ENCODE measurements around the gene CCDC78. TPM values are rescaled to one million over a fixed set of nuclear protein-coding genes. Genes with fewer than 3 reads are reported as not detected.
A peak's percentile ranks its signal among the peaks of the same experiment; 100 is the strongest.

The CCDC78 gene
- total and polyA plus RNA-seq, 2 of the 13 experiments (the other 11 are each of a cell fraction or from before 2014, with no cell fraction given), result 0.53 to 1.5 TPM

GRCh38 chr16:720990-721764 is 5.1 kb downstream of the CCDC78 start, which contains the start of gene ANTKMT:
TSS of gene ANTKMT (plus strand) at chr16:721146. CDS start at chr16:721275, 129 bp downstream.
- ATAC-seq, result peak; percentile 70
- FAIRE-seq, result no peak
- Histone ChIP-seq H3K27ac (ENCODE audit: extremely low read length, insufficient read depth, low read length) (peak within 1 kb of the TSS; percentile 88), H3K27me3 (ENCODE audit: control insufficient read depth in 1 of 2, insufficient read depth in 2 of 2, low read length in 2 of 2) (no peaks in the 10 kb centered on the region), H3K4me1 (ENCODE audit: insufficient read depth, low read length) (peaks cover 33% of the 10 kb centered on the region), H3K4me3 (replicated peaks in 1 of 3; ENCODE audit: insufficient read depth in 1 of 3, low read depth in 2 of 3, low read length in 3 of 3) (peak within 1 kb of the TSS; percentile 77 to 95 (median 85)), H3K4me2 (ENCODE audit: low read depth, low read length) (peak within 1 kb of the TSS; percentile 100), H3K36me3 (replicated peaks in 1 of 2; ENCODE audit: control insufficient read depth in 1 of 2, insufficient read depth in 2 of 2, low read length in 2 of 2) (no peaks in the 10 kb centered on the region), H2AFZ (ENCODE audit: low read length) (no peak within 1 kb of the TSS), H4K20me1 (ENCODE audit: insufficient read depth, low read length) (peaks cover 4% of the 10 kb centered on the region), H3K79me2 (ENCODE audit: insufficient read depth, low read length) (peaks cover 3% of the 10 kb centered on the region), H3K9ac (ENCODE audit: insufficient read depth, low read depth, low read length) (peak within 1 kb of the TSS; percentile 88), H3K9me3 (ENCODE audit: low read length) (no peaks in the 10 kb centered on the region)
- no TSS peak for BruUV-seq (replicated peaks)
- DNase-seq (ENCODE audit: low spot score), result peak; percentile 80
- 83% methylated on average over 6 of the region's 106 CpGs for WGBS (ENCODE audit: low lambda C conversion rate)
- ChIA-PET CTCF (ENCODE audit: low intra/inter-chr PET ratio, low total read pairs) (no interaction called here), POLR2A (interaction anchor here (0.9 to 2.5 kb wide), 15 partner anchors 9 to 251 kb away, joined by 3 to 22 read pairs (median 7); partner anchors contain the start of genes CHTF18, CIAO3, MSLN and RHBDL1)
- intact Hi-C loops (cut with micrococcal nuclease; ENCODE audit: unreplicated experiment) (no loop called here), in situ Hi-C loops (cut with HindIII; ENCODE audit: extremely low pct_ligation_motif_present, low pct_unique_long_range_greater_than_20kb) (no loop called here)
- TF ChIP-seq HCFC1 (IDR thresholded peaks at IDR 0.05; ENCODE audit: low read depth, low read length), result peak; percentile 58
- TF ChIP-seq PHF8 (CRISPR knock-in tag; IDR thresholded peaks at IDR 0.05), result peak; percentile 80
- TF ChIP-seq HOMEZ (CRISPR knock-in tag; IDR thresholded peaks at IDR 0.05; ENCODE audit: low read depth), result no peak
- peak; percentile 75; the same call in 1 of the 2 replicates for TF ChIP-seq ZNF431 (CRISPR knock-in tag; IDR thresholded peaks at IDR 0.05; ENCODE audit: borderline replicate concordance, low read depth)
- TF ChIP-seq ZNF556 (CRISPR knock-in tag; IDR thresholded peaks at IDR 0.05; ENCODE audit: borderline replicate concordance), result peak; percentile 92
- TF ChIP-seq ZFP37 (CRISPR knock-in tag; IDR thresholded peaks at IDR 0.05; ENCODE audit: borderline replicate concordance), result no peak
- TF ChIP-seq ZNF563 (CRISPR knock-in tag; IDR thresholded peaks at IDR 0.05), result peak; percentile 95
- peak; percentile 59; the same call in 1 of the 2 replicates for TF ChIP-seq LBX2 (CRISPR knock-in tag; IDR thresholded peaks at IDR 0.05; ENCODE audit: borderline replicate concordance)
- peak; percentile 70 for TF ChIP-seq BHLHE40 (IDR thresholded peaks at IDR 0.05; ENCODE audit: low read length)
- TF ChIP-seq ZNF766 (CRISPR knock-in tag; IDR thresholded peaks at IDR 0.05; ENCODE audit: borderline replicate concordance), result 0 out of 2 replicates have a peak, but pooled peaks have one; percentile 84
- peak; percentile 93 for TF ChIP-seq YEATS4 (CRISPR knock-in tag; IDR thresholded peaks at IDR 0.05; ENCODE audit: borderline replicate concordance)
- TF ChIP-seq HOXA5 (CRISPR knock-in tag; IDR thresholded peaks at IDR 0.05), result peak; percentile 58; the same call in 1 of the 2 replicates
- TF ChIP-seq PAXIP1 (CRISPR knock-in tag; conservative IDR thresholded peaks at IDR 0.05), result peak; percentile 7
- no peak for TF ChIP-seq HOXA7 (CRISPR knock-in tag; IDR thresholded peaks at IDR 0.05)
- peak; percentile 60; the same call in 1 of the 2 replicates for TF ChIP-seq SNAI1 (CRISPR knock-in tag; IDR thresholded peaks at IDR 0.05; ENCODE audit: borderline replicate concordance)
